GM18511 (cell line): Measurements from ENCODE around the gene GCNT2.
"Not testable (repeated sequence)": the region's sequence is repeated elsewhere in the genome, so short reads cannot be mapped to it uniquely, and the experiment has no call there.

Experiments used
- ATAC-seq: cut with Tn5 transposase; IDR thresholded peaks from one replicate; pipeline ENCODE4 v1.9.1; 2021; ENCODE audit warnings: mild to moderate bottlenecking, moderate library complexity; ENCODE audit not compliant: unreplicated experiment

GCNT2 gene

DNA sequence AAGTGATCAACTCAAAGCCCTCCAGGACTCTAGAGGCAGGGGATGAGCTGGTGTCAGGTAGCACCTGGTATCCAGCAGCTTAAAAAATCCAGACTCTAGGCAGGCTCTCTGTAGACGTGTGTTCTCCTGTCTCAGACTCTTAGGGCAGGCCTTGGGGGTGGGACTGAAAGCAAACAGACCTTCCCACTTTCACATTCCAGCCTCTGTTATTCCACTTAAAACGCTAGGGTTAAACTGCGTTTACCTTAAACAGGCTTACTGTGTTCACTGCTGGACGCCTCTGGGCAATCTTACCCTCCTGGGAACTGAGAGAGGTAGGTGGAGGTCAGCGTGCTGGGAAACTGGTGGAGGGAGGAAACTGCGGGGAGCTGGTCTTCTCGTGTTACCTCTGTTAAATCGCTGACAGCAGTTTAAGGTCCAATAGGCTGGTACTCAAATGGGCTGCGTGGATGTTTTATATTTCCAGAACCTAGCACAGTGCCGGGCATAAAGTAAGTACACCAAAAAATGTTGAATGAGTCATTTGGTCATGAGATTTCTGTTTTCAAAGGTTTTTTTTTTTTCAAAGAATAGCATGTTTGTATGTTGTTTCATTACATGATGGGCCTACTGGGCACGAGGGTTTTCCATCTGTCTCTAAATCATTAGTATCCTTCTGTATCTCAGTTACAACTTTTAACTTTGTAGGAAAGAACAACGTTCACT is at the start of gene GCNT2:
Gene GCNT2 (plus strand): TSS at position 248 of the 705 bp plus-strand sequence. CDS start 7,561 bp downstream, outside the sequence.
- no peak for ATAC-seq

DNA sequence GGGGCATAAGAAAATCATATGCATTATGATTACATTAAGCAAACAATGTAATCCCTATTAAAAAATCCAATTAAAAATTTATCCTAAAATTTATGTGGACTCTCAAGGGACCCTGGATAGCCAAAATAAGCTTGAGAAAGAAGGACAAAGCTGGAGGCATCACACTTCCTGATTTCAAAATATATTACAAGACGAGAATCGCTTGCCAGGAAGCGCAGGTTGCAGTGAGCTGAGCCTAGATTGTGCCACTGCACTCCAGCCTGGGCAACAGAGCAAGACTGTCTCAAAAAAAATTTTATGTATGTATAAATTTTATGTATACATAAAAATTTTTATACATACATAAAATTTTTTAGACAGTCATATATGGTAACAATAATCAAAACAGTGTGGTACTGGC is 48.5 kb upstream of the GCNT2 start:
- ATAC-seq, result no peak

DNA sequence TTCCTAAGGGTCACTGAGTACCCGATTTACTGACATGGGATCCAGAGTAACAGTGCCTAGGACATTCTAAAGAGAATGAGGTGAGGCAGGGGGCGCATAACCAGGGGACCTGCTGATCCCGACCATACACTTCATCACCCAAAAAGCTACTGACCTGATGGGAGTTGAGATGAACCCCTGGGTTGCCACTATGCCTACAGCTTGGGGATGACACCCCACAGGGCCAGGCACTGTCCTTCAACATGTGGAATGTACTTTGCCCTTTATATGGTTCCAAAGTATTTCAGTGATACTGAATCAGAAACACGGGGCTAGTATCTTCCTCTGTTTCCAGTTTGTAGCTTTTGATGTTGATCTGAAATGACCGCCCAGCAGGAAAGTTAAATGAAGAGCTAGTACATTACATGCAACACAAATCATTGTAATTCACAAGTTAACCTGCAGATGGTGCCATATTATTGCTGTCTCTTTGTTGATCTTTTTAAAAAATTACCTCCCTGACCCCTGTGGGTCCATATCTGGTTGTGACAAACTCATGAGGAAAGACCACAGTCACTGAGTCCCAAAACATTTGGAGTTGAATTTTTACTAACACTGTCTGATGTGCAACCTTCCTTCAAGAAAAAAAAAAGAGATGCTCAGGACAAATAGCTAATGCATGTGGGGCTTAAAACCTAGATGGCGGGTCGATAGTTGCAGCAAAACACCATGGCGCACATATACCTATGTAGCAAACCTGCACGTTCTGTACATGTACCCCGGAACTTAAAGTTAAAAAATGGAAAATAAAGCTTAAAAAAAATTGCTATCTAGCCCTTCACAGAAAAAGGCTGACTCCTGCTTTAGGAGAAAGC is 42.7 kb upstream of the GCNT2 start:
- ATAC-seq, result peak; percentile 64

DNA sequence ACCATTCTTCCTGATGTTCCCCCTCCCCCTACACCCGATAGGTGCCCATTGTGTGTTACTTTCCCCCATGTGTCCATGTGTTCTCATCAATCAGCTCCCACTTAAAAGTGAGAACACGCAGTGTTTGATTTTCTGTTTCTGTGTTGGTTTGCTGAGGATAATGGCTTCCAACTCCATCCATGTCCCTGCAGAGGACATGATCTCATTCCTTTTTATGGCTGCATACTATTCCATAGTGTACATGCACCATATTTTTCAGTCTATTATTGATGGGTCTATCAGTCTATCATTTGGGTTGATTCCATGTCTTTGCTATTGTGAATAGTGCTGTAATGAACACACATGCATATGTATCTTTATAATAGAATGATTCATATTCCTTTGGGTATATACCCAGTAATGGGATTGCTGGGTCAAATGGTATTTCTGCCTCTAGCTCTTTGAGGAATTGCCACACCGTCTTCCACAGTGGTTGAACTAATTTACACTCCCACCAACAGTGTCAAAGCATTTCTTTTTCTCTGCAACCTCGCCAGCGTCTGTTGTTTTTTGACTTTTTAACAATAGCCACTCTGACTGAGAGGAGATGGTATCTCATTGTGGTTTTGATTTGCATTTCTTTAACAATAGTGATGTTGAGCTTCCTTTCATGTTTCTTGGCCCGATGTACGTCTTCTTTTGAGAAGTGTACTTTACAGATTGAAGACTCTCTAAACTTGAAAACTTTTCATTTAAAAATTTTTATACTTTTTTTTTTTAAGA is 41.0 kb upstream of the GCNT2 start:
- no peak for ATAC-seq

DNA sequence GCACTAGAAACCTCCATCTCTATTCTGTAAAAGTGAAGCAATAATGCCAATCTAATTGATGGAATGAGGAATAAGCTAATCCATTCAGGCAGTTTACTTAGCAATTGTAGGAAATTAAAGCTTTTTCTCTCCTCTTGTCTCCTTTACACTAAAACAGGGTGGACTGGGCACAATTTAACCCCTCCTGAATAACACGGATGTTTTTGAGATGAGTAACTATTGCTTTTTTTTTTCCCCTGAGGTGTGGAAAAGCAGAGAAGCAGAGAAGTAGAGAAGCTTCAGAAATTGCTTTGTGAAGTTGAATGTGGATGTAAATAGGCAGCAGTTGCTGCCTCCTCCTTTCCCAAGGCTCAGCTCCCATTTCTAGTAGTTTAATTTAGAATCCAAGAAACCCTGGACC is 40.0 kb upstream of the GCNT2 start:
- ATAC-seq, result no peak

DNA sequence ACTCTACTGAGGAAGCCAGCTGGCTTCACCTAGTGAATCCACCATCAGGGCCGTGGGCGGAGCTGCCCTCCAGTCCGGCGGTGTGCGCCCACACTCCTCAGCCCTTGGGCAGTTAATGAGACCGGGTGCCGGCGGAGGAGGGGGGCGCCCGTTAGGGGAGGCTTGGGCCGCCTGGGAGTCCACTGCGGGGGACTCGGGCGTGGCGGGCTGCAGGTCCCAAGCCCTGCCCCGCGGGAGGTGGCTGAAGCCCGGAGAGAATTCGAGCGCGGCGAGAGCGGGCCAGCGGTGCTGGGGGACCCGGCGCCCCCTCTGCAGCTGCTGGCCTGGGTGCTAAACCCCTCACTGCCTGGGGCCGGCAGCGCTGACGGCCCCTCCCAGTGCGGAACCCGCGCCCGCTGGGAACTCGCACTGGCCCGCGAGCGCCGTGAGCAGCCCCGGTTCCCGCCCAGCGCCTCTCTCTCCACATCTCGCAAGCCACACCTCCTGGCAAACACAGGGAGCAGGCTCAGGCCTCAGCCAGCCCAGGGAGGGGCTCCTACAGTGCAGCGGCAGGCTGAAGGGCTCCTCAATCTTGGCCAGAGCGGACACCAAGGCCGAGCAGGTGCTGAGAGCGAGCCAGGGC is 38.4 kb upstream of the GCNT2 start:
- no peak for ATAC-seq

DNA sequence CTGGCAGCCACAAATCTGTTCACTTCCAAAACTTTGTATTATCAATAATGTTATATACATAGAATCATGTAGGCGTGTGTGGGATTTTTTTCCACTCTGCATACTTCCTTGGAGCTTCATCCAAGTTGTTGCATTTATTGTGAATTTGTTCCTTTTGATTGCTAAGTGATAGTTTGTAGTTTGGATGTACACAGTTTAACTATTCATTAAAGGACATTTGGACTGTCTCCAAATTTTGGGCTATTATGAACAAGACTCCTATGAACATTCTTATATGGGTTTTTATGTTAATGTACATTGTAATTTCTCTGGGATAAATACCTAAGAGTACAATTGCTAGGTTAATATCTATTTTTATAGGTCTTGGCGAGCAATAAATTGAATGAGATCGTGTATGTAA is 36.2 kb upstream of the GCNT2 start:
- no peak for ATAC-seq

DNA sequence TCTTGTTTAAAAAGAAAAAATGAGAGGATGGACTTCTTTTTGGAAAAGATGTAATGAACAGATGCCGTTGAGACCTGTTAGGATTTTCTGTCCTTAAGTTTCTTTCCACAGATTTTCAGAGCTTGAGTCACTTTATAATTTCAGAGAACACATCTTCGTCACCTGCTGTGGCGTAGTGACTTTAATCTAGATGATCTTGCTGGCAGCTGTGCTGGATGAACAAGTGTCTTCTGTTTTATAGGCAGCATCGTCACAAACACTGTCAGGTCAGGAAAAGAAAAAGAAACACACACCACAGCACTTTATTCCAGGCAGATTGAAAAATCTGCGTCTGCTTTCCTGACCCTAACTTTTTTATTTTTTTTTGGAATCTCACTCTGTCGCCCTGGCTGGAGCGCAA is 35.7 kb upstream of the GCNT2 start:
- ATAC-seq, result no peak

DNA sequence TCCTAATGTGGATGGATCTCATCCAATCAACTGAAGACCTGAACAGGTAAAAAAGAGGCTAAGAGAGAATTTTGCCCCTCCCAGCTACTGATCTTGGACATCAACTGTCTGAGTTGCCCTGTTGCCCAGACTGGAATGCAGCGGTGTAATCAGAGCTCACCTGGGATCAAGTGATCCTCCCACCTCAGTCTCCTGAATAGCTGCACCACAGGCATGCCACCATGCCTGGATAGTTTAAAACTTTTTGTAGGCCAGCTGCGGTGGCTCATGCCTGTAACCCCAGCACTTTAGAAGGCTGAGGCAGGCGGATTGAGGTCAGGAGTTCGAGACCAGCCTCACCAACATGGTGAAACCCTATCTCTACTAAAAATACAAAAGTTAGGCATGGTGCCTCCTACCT is 34.9 kb upstream of the GCNT2 start:
- no peak for ATAC-seq

DNA sequence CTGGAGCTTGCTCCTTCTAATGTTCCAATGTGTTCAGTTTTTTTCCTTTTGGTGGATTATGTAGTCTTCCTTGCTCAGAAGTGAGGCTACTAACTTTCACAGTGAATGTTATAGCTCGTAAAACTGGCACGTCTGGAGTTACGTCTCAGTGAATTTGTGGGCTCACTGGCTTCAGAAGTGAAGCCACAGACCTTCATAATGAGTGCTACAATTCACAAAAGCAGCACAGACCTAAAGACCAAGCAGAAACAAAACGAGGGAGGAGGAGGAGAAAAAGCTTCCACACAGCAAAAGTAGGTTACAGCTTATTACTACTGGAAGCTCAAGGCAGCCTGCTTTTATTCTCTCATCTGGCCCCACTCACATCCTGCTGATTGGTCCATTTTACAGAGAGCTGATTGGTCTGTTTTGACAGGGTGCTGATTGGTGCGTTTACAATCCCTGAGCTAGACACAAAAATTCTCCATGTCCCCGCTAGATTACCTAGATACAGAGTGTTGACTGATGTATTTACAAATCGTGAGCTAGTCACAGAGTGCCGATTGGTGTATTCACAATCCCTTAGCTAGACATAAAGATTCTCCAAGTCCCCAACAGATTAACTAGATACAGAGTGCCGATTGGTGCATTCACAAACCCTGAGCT is 34.1 kb upstream of the GCNT2 start:
- ATAC-seq, result not testable (repeated sequence)

DNA sequence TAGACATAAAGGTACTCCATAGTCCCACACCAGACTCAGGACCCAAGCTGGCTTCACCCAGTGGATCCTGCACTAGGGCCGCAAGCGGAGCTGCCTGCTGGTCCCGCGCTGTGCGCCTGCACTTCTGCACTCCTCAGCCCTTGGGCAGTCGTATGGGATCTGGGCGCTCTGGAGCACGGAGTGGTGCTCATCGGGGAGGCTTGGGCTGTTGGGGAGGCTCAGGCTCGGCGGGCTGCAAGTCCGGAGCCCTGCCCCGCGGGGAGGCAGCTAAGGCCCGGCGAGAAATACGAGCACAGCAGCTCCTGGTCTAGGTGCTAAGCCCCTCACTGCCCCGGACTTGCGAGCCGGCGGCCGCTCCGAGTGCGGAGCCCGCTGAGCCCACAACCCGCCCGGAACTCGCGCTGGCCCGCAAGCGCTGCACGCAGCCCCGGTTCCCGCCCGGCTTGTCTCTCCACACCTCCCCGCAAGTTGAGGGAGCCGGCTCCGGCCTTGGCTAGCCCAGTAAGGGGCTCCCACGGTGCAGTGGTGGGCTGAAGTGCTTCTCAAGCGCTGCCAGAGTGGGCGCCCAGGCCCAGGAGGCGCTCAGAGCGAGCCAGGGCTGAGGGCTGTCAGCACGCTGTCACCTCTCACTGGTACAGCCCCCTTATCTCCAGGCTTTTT is 33.4 kb upstream of the GCNT2 start:
- no peak for ATAC-seq

DNA sequence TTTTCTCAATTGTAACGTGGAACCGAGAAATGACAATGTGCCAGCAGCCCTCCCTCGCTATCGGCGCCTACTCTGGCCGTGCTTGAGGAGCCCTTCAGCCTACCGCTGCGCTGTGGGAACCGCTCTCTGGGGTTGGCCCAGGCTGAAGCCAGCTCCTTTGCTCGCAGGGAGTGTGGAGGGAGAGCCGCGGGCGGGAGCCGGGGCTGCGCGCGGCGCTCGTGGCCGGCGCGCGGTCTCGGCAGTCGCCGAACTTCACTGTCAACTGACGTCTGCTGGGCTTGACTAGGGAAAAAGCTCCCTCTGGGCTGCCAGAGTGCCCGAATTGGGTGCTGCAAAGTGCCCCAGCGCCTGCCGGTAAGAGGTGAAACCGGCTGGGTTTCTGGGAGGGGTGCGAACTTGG is 29.7 kb upstream of the GCNT2 start:
- ATAC-seq, result no peak

DNA sequence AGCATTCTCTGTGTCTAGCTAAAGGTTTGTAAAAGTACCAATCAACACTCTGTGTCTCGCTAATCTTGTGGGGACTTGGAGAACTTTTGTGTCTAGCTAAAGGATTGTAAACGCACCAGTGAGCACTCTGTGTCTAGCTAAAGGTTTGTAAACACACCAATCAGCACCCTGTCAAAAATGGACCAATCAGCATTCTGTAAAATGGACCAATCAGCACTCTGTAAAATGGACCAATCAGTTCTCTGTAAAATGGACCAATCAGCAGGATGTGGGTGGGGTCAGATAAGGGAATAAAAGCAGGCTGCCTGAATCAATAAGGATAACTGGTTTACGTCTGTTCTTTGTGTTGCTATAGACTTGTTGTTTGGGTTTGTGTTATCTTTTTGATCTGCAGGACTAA is 29.2 kb upstream of the GCNT2 start:
- ATAC-seq, result not testable (repeated sequence)

DNA sequence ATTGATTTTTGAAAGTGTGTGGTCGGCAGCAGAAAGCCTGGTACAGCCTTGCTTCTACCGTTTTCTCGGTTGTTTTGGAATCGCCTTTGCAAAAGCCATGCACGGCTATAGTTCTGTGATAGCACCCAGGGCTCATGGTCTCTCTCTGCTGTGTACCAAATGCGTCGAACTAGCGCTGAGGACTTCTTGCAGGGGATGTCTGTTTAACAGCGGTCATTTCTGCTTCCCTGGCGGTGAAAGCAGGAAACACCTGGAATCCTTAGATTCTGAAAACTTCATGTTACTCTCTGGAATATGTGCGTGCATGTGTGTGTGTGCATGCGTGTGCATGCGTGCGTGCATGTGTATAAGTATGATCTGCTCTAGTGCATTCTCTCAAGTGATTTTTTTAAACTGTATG is 26.1 kb upstream of the GCNT2 start:
- no peak for ATAC-seq

DNA sequence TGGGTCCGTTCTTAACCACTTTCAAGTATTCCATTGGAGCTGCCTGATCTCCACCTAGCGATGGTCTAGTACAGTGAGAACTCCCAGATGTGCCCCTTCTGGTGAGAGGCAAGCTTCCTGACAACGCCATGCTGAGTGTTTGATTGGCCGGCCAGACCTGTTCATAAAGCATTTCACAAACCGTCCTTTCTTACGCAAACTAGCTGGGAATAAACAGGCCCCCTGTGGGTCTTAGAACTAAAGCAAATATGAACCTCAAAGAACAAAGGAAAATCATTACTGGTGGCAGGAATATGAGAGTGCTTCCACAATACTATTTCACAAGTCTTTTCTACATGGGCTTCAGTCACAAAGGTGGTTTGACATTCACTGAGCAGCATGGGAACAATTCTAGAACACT is 15.6 kb upstream of the GCNT2 start:
- ATAC-seq, result no peak

DNA sequence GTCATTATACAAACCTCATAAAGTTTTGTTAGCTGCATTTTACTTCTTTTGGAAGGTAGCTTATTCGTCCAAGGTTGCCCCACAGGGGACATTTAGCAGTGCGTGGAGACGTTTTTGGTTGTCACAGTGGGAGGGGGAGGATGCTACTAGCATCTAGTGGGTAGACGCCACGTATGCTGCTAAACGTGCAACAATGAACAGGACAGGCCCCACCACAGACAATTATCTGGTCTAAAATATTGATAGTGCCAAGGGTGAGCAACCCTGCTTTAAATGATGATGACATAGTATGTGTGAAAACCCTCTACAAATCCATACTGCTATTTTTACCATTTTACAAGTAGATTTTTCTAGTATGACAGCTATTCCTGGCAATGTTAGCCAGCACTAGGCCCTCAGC is 13.9 kb upstream of the GCNT2 start:
- ATAC-seq, result no peak

DNA sequence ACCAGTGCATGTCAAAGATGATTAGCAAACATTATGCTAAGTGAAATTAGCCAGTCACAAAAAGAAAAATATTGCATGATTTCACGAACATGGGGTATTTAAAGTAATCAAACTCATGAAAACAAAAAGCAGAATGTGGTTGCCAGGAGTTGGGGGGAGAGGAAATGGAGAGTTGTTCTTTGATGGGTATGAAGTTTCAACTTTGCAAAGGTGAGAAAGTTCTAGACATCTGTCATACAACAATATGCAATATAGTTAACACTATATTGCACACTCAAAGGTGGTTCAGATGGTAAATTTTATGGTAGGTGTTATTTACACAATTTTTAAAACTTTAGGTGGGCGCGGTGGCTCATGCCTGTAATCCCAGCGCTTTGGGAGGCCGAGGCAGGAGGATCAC is 13.4 kb upstream of the GCNT2 start:
- no peak for ATAC-seq

DNA sequence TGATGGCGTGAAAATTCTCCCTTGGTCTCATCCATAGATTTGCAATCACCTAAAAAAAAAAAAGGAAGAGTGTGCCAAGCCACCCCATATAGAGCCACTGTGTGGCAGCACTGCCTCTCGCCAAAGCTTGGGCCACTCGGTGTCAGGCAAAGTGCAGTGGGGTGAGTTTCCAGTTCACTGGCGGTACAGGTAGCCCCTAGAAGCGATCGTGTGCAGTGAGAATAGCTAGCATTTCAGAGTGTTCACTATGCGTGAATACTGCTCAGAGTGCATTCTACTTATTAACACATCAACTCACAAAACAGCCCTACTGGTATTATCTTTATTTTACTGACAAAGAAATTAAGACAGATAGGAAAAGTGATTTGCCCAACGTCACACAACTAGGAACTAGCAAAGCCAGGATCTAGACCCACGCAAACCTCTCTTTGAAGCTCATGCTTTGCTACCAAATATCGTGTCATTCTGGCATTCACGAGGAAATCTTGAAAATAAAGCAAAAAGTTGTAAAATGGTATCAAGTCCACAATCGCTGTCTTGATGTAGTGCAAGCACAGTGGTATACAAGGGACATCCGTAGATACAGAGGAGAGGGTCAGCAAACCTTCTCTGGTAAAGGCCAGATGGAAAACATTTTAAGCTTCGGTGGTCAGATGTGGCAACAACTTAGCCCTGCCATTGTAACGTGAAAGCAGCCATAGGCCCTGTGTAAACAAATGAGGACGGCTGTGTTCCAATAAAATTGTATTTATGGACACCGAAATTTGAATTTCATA is 10.4 kb upstream of the GCNT2 start:
- ATAC-seq, result peak; percentile 100

DNA sequence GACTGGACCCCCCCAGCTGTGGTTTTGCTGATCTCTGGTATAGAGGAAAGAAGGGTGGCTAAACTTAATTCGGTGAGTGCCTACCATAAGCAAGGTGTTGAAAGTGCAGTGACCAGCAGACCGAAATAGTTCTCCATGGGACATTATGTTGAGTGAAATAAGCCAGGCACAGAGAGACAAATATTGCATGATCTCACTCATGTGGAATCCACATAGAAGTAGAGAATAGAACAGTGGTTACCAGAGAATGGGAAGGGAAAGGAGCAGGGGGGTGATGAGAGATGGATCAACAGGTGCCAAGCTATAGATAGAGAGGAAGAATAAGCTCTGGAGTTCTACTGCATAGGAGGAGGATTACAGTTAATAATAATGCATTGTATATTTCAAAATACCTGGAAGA is 9.7 kb upstream of the GCNT2 start:
- no peak for ATAC-seq
